ENCODE results near the gene SPON1. TPM values are rescaled to one million over a fixed set of nuclear protein-coding genes. Genes with fewer than 3 reads are reported as not detected.

SPON1 gene
- total and polyA plus RNA-seq, 2 of the 8 experiments (the other 6 are each of a cell fraction or from before 2014, with no cell fraction given): 1.5 to 5.4 TPM

DNA sequence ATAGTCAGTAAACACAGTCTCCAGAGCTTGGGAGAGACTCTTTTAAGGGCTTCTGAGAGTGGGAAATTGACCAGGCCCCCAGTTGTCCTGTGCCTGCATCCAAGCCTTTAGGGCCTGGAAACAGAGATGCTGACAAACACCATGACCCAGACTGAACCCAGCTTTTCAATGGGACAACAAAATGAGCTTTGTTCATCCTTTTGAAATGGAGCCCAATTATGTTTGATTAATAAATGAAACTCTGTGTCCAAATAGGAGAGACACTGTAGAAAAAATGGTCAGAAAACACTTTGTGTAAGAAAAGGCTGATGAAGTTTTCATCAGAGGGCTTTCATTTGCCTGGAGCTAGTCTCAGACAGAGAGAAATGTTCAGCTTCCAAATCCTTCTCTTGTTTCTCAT is 250.5 kb downstream of the SPON1 start:
- no peak overlapping the region for H4K8ac ChIP-seq (ENCODE audit: extremely low read depth, insufficient read depth, low read length)
- no peak overlapping the region for H3K4me3 ChIP-seq (ENCODE audit: extremely low read depth in 1 of 4, insufficient read depth in 2 of 4, low read depth in 3 of 4, low read length in 4 of 4)
- H3K18ac ChIP-seq (ENCODE audit: extremely low read depth, low read length): no peak overlapping the region
- H2AK5ac ChIP-seq (ENCODE audit: low read depth, low read length): no peak overlapping the region
- no peaks in the 10 kb centered on the region for H4K20me1 ChIP-seq (replicated peaks in 1 of 2; ENCODE audit: control insufficient read depth in 1 of 2, insufficient read depth in 2 of 2, low read length in 2 of 2)
- no peaks in the 10 kb centered on the region for H3K23me2 ChIP-seq (ENCODE audit: low read depth, low read length)
- H3K14ac ChIP-seq (ENCODE audit: insufficient read length): no peak overlapping the region
- no peaks in the 10 kb centered on the region for H3K27me3 ChIP-seq (replicated peaks in 1 of 4; ENCODE audit: control insufficient read depth in 3 of 4, extremely low read depth in 1 of 4, insufficient read depth in 3 of 4, low read length in 3 of 4)
- H3K4me1 ChIP-seq (replicated peaks in 1 of 4; ENCODE audit: control insufficient read depth in 3 of 4, insufficient read depth in 4 of 4, low read length in 3 of 4): no peaks in the 10 kb centered on the region
- H3K79me2 ChIP-seq (ENCODE audit: control insufficient read depth in 1 of 2, insufficient read depth in 2 of 2, low read length in 2 of 2): no peaks in the 10 kb centered on the region
- no peak overlapping the region for H2AFZ ChIP-seq (ENCODE audit: low read length)
- H2BK20ac ChIP-seq (ENCODE audit: low read length): no peak overlapping the region
- H2BK5ac ChIP-seq (ENCODE audit: low read depth, low read length): no peak overlapping the region
- no peak overlapping the region for H3K56ac ChIP-seq (replicated peaks; ENCODE audit: insufficient read length, low read depth, low read length)
- no peak overlapping the region for H3K23ac ChIP-seq (ENCODE audit: insufficient read length)
- no peak overlapping the region for H3K4ac ChIP-seq (replicated peaks; ENCODE audit: insufficient read length, low read depth, low read length)
- H4K91ac ChIP-seq (replicated peaks; ENCODE audit: insufficient read length, low read length): no peak overlapping the region
- DNase-seq (ENCODE audit: low read depth in 1 of 2, low spot score in 2 of 2) (no peak), FAIRE-seq (no peak)
- H2BK120ac ChIP-seq (replicated peaks; ENCODE audit: low read depth, low read length): no peak overlapping the region
- no peaks in the 10 kb centered on the region for H3K36me3 ChIP-seq (ENCODE audit: control insufficient read depth in 2 of 4, insufficient read depth in 4 of 4, low read length in 3 of 4)
- ChIA-PET CTCF (ENCODE audit: partially characterized antibody) (interaction anchor here (0.7 to 1.8 kb wide), 4 partner anchors 9 to 98 kb away, joined by 3 to 9 read pairs (median 3); no protein-coding TSS in a partner anchor), POLR2A (ENCODE audit: partially characterized antibody) (interaction anchor here (0.7 kb wide), 1 partner anchor 31 kb away, joined by 3 read pairs; no protein-coding TSS in a partner anchor)
- H3K9ac ChIP-seq (replicated peaks in 1 of 4; ENCODE audit: extremely low read depth in 1 of 4, low read depth in 3 of 4, low read length in 3 of 4): no peak overlapping the region
- H3K4me2 ChIP-seq (ENCODE audit: insufficient read depth in 1 of 2, low read depth in 2 of 2, low read length in 2 of 2): no peak overlapping the region
- no peak overlapping the region for H2BK12ac ChIP-seq (ENCODE audit: low read depth, low read length)
- no peak overlapping the region for H2BK15ac ChIP-seq (ENCODE audit: low read length)
- H3K79me1 ChIP-seq (ENCODE audit: low read depth, low read length): no peaks in the 10 kb centered on the region
- H4K5ac ChIP-seq (ENCODE audit: insufficient read length, low read depth, low read length): no peak overlapping the region
- no peak overlapping the region for H3K27ac ChIP-seq (ENCODE audit: low read depth, low read length)
- no peaks in the 10 kb centered on the region for H3K9me3 ChIP-seq (ENCODE audit: insufficient read depth in 2 of 2, low read depth in 1 of 2, low read length in 1 of 2)
- no peak for TF ChIP-seq POU5F1 (IDR thresholded peaks at IDR 0.05; ENCODE audit: low read depth, low read length)
- TF ChIP-seq CHD1 (IDR thresholded peaks at IDR 0.05; ENCODE audit: low read depth, low read length): no peak
- TF ChIP-seq NRF1 (IDR thresholded peaks at IDR 0.05; ENCODE audit: low read depth, low read length): no peak
- no peak for TF ChIP-seq SP1 (IDR thresholded peaks at IDR 0.05; ENCODE audit: low read depth, low read length)
- TF ChIP-seq CEBPB (IDR thresholded peaks at IDR 0.05; ENCODE audit: low read depth, low read length): no peak
- TF ChIP-seq HDAC2 (IDR thresholded peaks at IDR 0.05; ENCODE audit: borderline replicate concordance in 1 of 2, low read depth in 2 of 2, low read length in 2 of 2): no peak
- no peak for TF ChIP-seq BCL11A (IDR thresholded peaks at IDR 0.05; ENCODE audit: low read depth in 2 of 2, low read length in 2 of 2)
- no peak for TF ChIP-seq NANOG (IDR thresholded peaks at IDR 0.05; ENCODE audit: insufficient read depth, low read depth, low read length, poor library complexity, severe bottlenecking)
- no peak for TF ChIP-seq RFX5 (IDR thresholded peaks at IDR 0.05; ENCODE audit: borderline replicate concordance, low read depth, low read length)
- TF ChIP-seq BACH1 (IDR thresholded peaks at IDR 0.05; ENCODE audit: low read length): no peak
- no peak for TF ChIP-seq SAP30 (IDR thresholded peaks at IDR 0.05; ENCODE audit: insufficient read depth, insufficient replicate concordance, low read length)
- no peak for TF ChIP-seq JUN (IDR thresholded peaks at IDR 0.05; ENCODE audit: low read depth, low read length)
- TF ChIP-seq, protein P1, sequence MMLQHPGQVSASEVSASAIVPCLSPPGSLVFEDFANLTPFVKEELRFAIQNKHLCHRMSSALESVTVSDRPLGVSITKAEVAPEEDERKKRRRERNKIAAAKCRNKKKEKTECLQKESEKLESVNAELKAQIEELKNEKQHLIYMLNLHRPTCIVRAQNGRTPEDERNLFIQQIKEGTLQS (IDR thresholded peaks at IDR 0.05; ENCODE audit: insufficient read depth, low read depth, low read length): no peak
- no peak for TF ChIP-seq POLR2AphosphoS5 (IDR thresholded peaks at IDR 0.05; ENCODE audit: low read depth, low read length)
- no peak for TF ChIP-seq TAF1 (IDR thresholded peaks at IDR 0.05; ENCODE audit: low read depth, low read length)
- no peak for TF ChIP-seq TEAD4 (IDR thresholded peaks at IDR 0.05; ENCODE audit: low read depth, low read length)
